ENCODE measurements around the gene ODAD4.

ODAD4 gene

GRCh38 chr17:41930009-41930832, at the start of gene ODAD4:
Gene ODAD4 (plus strand): TSS chr17:41930617. CDS start chr17:41930724, 107 bp downstream.
- DNase-seq (ENCODE audit: low read depth in 2 of 2): peak; percentile 96

- no peak for DNase-seq (ENCODE audit: low read depth in 2 of 2)
These were observed 47.7 kb upstream of the ODAD4 start for GRCh38 chr17:41882756-41883155.

- DNase-seq (ENCODE audit: low read depth in 2 of 2): no peak
These were observed 44.7 kb upstream of the ODAD4 start for GRCh38 chr17:41885733-41886132.

GRCh38 chr17:41888332-41888965, 42.0 kb upstream of the ODAD4 start:
- no peak for DNase-seq (ENCODE audit: low read depth in 2 of 2)

GRCh38 chr17:41891135-41892020, 39.0 kb upstream of the ODAD4 start:
- DNase-seq (ENCODE audit: low read depth in 2 of 2): no peak

- no peak for DNase-seq (ENCODE audit: low read depth in 2 of 2)
These were observed 38.4 kb upstream of the ODAD4 start for GRCh38 chr17:41892021-41892376.

GRCh38 chr17:41893384-41893783, 37.0 kb upstream of the ODAD4 start:
- DNase-seq (ENCODE audit: low read depth in 2 of 2): no peak

GRCh38 chr17:41894791-41895331, 35.6 kb upstream of the ODAD4 start:
- DNase-seq (ENCODE audit: low read depth in 2 of 2): peak; percentile 76 to 79

- no peak for DNase-seq (ENCODE audit: low read depth in 2 of 2)
These were observed 34.8 kb upstream of the ODAD4 start for GRCh38 chr17:41895617-41896016.

GRCh38 chr17:41896726-41897125, 33.7 kb upstream of the ODAD4 start:
- no peak for DNase-seq (ENCODE audit: low read depth in 2 of 2)

GRCh38 chr17:41901646-41902045, 28.8 kb upstream of the ODAD4 start:
- no peak for DNase-seq (ENCODE audit: low read depth in 2 of 2)

GRCh38 chr17:41904242-41904841, 26.1 kb upstream of the ODAD4 start:
- no peak for DNase-seq (ENCODE audit: low read depth in 2 of 2)

GRCh38 chr17:41905172-41905571, 25.2 kb upstream of the ODAD4 start:
- DNase-seq (ENCODE audit: low read depth in 2 of 2): no peak

GRCh38 chr17:41906465-41907184, 23.8 kb upstream of the ODAD4 start:
- DNase-seq (ENCODE audit: low read depth in 2 of 2): no peak

- DNase-seq (ENCODE audit: low read depth in 2 of 2): peak; percentile 64 to 66
These were observed 23.2 kb upstream of the ODAD4 start for GRCh38 chr17:41907185-41907556.

GRCh38 chr17:41907633-41908539, 22.5 kb upstream of the ODAD4 start:
- no peak for DNase-seq (ENCODE audit: low read depth in 2 of 2)

- DNase-seq (ENCODE audit: low read depth in 2 of 2): no peak
These were observed 21.3 kb upstream of the ODAD4 start for GRCh38 chr17:41909088-41909487.

- peak; percentile 83 to 86 for DNase-seq (ENCODE audit: low read depth in 2 of 2)
These were observed 19.6 kb upstream of the ODAD4 start for GRCh38 chr17:41910701-41911391.

GRCh38 chr17:41912925-41913324, 17.5 kb upstream of the ODAD4 start:
- DNase-seq (ENCODE audit: low read depth in 2 of 2): no peak

Measured in fibroblast of skin of left quadriceps (primary cell).